Measurements from ENCODE around the gene MAGI1. TPM values are rescaled to one million over a fixed set of nuclear protein-coding genes. Genes with fewer than 3 reads are reported as not detected.
A peak's percentile ranks its signal among the peaks of the same experiment; 100 is the strongest.

Gene MAGI1
- total RNA-seq, 1 donor from 2014 or later, result 5.0 TPM

GRCh38 chr3:65413891-65414290, 624.8 kb downstream of the MAGI1 start:
- Histone ChIP-seq H3K36me3 (ENCODE audit: control insufficient read depth, insufficient read depth, low read length) (no peaks in the 10 kb centered on the region), H3K4me3 (ENCODE audit: low read depth, low read length) (no peak overlapping the region), H3K27me3 (ENCODE audit: control insufficient read depth, insufficient read depth, low read length) (no peaks in the 10 kb centered on the region)
- DNase-seq (ENCODE audit: low read depth), result no peak
- no peak for FAIRE-seq
- no peak for TF ChIP-seq CTCF (IDR thresholded peaks at IDR 0.05; ENCODE audit: insufficient read depth, low read length, severe bottlenecking)

- Histone ChIP-seq H3K27me3 (ENCODE audit: control insufficient read depth, insufficient read depth, low read length) (no peaks in the 10 kb centered on the region), H3K4me3 (ENCODE audit: low read depth, low read length) (no peak overlapping the region), H3K36me3 (ENCODE audit: control insufficient read depth, insufficient read depth, low read length) (no peaks in the 10 kb centered on the region)
- FAIRE-seq (no peak), DNase-seq (ENCODE audit: low read depth) (no peak)
- TF ChIP-seq CTCF (IDR thresholded peaks at IDR 0.05; ENCODE audit: insufficient read depth, low read length, severe bottlenecking), result peak; percentile 5
These were observed 626.1 kb downstream of the MAGI1 start for GRCh38 chr3:65412588-65412987.

- DNase-seq (ENCODE audit: low read depth), result no peak
- no peak for FAIRE-seq
- no peaks in the 10 kb centered on the region for H3K36me3 ChIP-seq (ENCODE audit: control insufficient read depth, insufficient read depth, low read length)
- no peaks in the 10 kb centered on the region for H3K27me3 ChIP-seq (ENCODE audit: control insufficient read depth, insufficient read depth, low read length)
- H3K4me3 ChIP-seq (ENCODE audit: low read depth, low read length), result no peak overlapping the region
- TF ChIP-seq CTCF (IDR thresholded peaks at IDR 0.05; ENCODE audit: insufficient read depth, low read length, severe bottlenecking), result no peak
These were observed 627.4 kb downstream of the MAGI1 start for GRCh38 chr3:65411367-65411766.

GRCh38 chr3:65409176-65409569, 629.5 kb downstream of the MAGI1 start:
- no peak for FAIRE-seq
- Histone ChIP-seq H3K4me3 (ENCODE audit: low read depth, low read length) (no peak overlapping the region), H3K36me3 (ENCODE audit: control insufficient read depth, insufficient read depth, low read length) (no peaks in the 10 kb centered on the region), H3K27me3 (ENCODE audit: control insufficient read depth, insufficient read depth, low read length) (no peaks in the 10 kb centered on the region)
- no peak for DNase-seq (ENCODE audit: low read depth)
- no peak for TF ChIP-seq CTCF (IDR thresholded peaks at IDR 0.05; ENCODE audit: insufficient read depth, low read length, severe bottlenecking)

GRCh38 chr3:65408531-65409175, 630.1 kb downstream of the MAGI1 start:
- no peak for DNase-seq (ENCODE audit: low read depth)
- FAIRE-seq, result no peak
- H3K4me3 ChIP-seq (ENCODE audit: low read depth, low read length), result no peak overlapping the region
- TF ChIP-seq CTCF (IDR thresholded peaks at IDR 0.05; ENCODE audit: insufficient read depth, low read length, severe bottlenecking), result no peak
- no peaks in the 10 kb centered on the region for H3K27me3 ChIP-seq (ENCODE audit: control insufficient read depth, insufficient read depth, low read length)
- H3K36me3 ChIP-seq (ENCODE audit: control insufficient read depth, insufficient read depth, low read length), result no peaks in the 10 kb centered on the region

GRCh38 chr3:65406470-65406869, 632.2 kb downstream of the MAGI1 start:
- DNase-seq (ENCODE audit: low read depth) (peak; percentile 49), FAIRE-seq (no peak)
- no peaks in the 10 kb centered on the region for H3K27me3 ChIP-seq (ENCODE audit: control insufficient read depth, insufficient read depth, low read length)
- no peak for TF ChIP-seq CTCF (IDR thresholded peaks at IDR 0.05; ENCODE audit: insufficient read depth, low read length, severe bottlenecking)
- no peak overlapping the region for H3K4me3 ChIP-seq (ENCODE audit: low read depth, low read length)
- no peaks in the 10 kb centered on the region for H3K36me3 ChIP-seq (ENCODE audit: control insufficient read depth, insufficient read depth, low read length)

Data from bronchial epithelial cell (primary cell).